Activated CD8-positive, alpha-beta memory T cell treated with anti-CD3 and anti-CD28 coated beads, Interleukin-2, amount 50 U/mL, for 4 hours (primary cell): ENCODE results near the gene CASD1.

ENCODE experiments used
- DNase-seq: peaks from one replicate; pipeline ENCODE4 v3.0.0-alpha.2; 2020

Gene CASD1

DNA sequence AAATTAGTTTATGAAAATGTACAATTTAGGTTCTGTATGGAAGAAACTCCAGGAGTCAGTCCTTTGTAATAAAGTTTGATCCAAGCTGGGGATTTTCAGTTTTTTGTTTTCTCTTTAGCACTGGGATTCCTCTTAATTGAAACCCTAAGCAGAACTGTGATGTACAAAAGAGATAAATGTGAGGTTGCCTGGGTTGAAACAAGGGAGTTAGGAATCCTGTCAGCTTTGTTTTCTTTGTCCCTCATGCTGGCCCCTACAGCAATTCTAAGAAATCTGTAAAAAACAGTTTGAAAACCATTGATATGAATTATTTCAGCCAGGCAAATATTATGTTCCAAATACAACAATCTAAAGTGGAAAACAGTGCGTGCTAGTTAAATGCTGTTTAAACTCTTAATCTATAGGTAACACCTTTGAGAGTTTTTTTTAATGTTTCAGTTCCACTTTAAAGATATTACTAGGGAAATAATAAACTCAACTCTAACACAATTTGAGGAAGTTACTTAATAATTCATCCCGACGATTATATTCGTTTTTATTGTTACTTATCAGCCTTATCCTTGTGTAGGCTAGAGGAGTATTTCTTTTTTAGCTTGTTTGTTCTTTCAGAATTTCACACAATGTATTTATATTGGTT lies 81.0 kb downstream of the CASD1 start:
- no peak for DNase-seq

GRCh38 chr7:94591176-94591575 lies 81.6 kb downstream of the CASD1 start:
- DNase-seq: no peak

DNA sequence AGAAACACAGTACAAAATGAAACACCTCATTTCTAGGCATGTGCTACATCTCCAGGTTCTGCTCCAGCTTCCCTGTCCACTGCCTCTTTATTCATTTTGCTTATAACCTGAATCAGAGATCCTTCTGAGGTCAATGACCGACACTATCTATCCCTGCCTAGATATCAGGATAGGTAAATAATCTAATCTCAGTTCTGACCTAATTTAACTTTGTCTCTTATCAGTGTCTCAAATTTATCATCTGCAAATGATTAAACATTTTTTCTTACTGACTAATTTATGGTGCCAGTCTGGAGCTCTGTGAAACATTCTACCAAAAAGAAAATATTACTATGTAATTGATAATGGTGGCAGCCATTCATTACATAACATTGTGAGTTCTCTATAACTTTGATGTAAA lies 85.3 kb downstream of the CASD1 start:
- no peak for DNase-seq

GRCh38 chr7:94595717-94596116 lies 86.1 kb downstream of the CASD1 start:
- no peak for DNase-seq

GRCh38 chr7:94600267-94600666 lies 90.7 kb downstream of the CASD1 start:
- DNase-seq: no peak

GRCh38 chr7:94602181-94602580 lies 92.6 kb downstream of the CASD1 start:
- no peak for DNase-seq

- no peak for DNase-seq
These were observed 95.4 kb downstream of the CASD1 start for GRCh38 chr7:94605031-94605430.
